ENCODE measurements around the gene MT1B.

- TF ChIP-seq REST (IDR thresholded peaks at IDR 0.05; ENCODE audit: low read depth) (no peak), CTCF (IDR thresholded peaks at IDR 0.05 in 2 of 3, conservative IDR thresholded peaks at IDR 0.05 in 1 of 3; ENCODE audit: borderline replicate concordance in 1 of 3, insufficient read depth in 1 of 3, low read depth in 2 of 3, low read length in 2 of 3) (no peak), RAD21 (IDR thresholded peaks at IDR 0.05; ENCODE audit: low read depth) (no peak), POLR2A (IDR thresholded peaks at IDR 0.05; ENCODE audit: borderline replicate concordance, extremely low read depth, insufficient read depth, insufficient read length) (no peak), ELF1 (IDR thresholded peaks at IDR 0.05; ENCODE audit: borderline replicate concordance, low read depth) (no peak), SRF (IDR thresholded peaks at IDR 0.05; ENCODE audit: low read depth) (no peak), EZH2phosphoT487 (IDR thresholded peaks at IDR 0.05; ENCODE audit: borderline replicate concordance) (no peak), EZH2 (IDR thresholded peaks at IDR 0.05) (no peak), ZBTB33 (IDR thresholded peaks at IDR 0.05; ENCODE audit: extremely low read depth, insufficient replicate concordance, low read length) (no peak), JUND (IDR thresholded peaks at IDR 0.05) (no peak), POLR2AphosphoS5 (IDR thresholded peaks at IDR 0.05; ENCODE audit: low read depth, low read length) (no peak), ATF3 (IDR thresholded peaks at IDR 0.05) (no peak)
Measured at GRCh38 chr16:56677474-56677873, 25.8 kb downstream of the MT1B start.
